ENCODE data around the gene CCNT1. TPM values are rescaled to one million over a fixed set of nuclear protein-coding genes. Genes with fewer than 3 reads are reported as not detected.

CCNT1 gene
- total RNA-seq, 1 donor from 2014 or later, result 28.9 TPM

DNA sequence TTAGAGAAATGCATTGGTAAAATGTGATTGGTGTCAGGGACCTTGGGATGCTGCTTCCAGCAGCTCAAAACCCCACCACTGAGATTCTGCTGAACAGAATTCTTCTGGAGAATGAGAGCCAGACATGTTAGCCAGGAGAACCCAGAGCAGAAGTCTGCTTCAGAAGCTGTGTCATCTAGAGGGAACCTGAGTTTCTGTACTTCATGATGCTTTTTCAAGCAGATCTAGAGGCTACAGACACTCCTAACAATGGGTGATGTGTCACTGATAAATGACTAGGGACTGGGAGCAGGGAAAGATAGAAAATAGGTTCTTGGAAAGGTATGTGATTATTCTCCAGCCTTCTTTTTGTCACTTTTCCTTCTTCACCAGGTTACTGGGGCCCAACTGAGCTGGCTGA, 76.1 kb downstream of the CCNT1 start:
- no peak overlapping the region for H3K4me3 Mint-ChIP-seq (ENCODE audit: unreplicated experiment)
- no peaks in the 10 kb centered on the region for H3K27me3 Mint-ChIP-seq (ENCODE audit: low read depth)
- no peak overlapping the region for H3K27ac Mint-ChIP-seq (ENCODE audit: unreplicated experiment)
- peaks cover 21% of the 10 kb centered on the region for H3K36me3 Mint-ChIP-seq (ENCODE audit: low read depth)
- H3K9me3 Mint-ChIP-seq (ENCODE audit: low read depth), result peaks cover 3% of the 10 kb centered on the region
- no peak for DNase-seq (ENCODE audit: low spot score)
- TF ChIP-seq, protein P1, sequence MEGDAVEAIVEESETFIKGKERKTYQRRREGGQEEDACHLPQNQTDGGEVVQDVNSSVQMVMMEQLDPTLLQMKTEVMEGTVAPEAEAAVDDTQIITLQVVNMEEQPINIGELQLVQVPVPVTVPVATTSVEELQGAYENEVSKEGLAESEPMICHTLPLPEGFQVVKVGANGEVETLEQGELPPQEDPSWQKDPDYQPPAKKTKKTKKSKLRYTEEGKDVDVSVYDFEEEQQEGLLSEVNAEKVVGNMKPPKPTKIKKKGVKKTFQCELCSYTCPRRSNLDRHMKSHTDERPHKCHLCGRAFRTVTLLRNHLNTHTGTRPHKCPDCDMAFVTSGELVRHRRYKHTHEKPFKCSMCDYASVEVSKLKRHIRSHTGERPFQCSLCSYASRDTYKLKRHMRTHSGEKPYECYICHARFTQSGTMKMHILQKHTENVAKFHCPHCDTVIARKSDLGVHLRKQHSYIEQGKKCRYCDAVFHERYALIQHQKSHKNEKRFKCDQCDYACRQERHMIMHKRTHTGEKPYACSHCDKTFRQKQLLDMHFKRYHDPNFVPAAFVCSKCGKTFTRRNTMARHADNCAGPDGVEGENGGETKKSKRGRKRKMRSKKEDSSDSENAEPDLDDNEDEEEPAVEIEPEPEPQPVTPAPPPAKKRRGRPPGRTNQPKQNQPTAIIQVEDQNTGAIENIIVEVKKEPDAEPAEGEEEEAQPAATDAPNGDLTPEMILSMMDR (IDR thresholded peaks at IDR 0.05), result no peak
- no peaks in the 10 kb centered on the region for H3K4me1 Mint-ChIP-seq (ENCODE audit: low read depth)

Small RNA genes lying within 50 kb of the gene (microRNA-seq; reads per million reads assigned to microRNA genes)
- gene MIR1291 (ENCODE audit: borderline number of aligned reads), result 2.2 reads per million

Other genes starting within 250 kb of the CCNT1 start
- not detected in 3 replicates for gene ANP32D, start 244.1 kb downstream of the CCNT1 start, total RNA-seq
- gene C12orf54, start 234.2 kb downstream of the CCNT1 start, total RNA-seq, result not detected in 3 replicates
- not detected in 3 replicates for gene OR8S1, start 191.1 kb downstream of the CCNT1 start, total RNA-seq
- not detected in 3 replicates for gene LALBA, start 146.7 kb downstream of the CCNT1 start, total RNA-seq
- gene KANSL2, start 34.5 kb downstream of the CCNT1 start, total RNA-seq, result 26.5 to 29.6 TPM (median 29.0 TPM) in 3 replicates
- gene ADCY6, start 72.4 kb upstream of the CCNT1 start, total RNA-seq, result 54.9 to 57.6 TPM (median 57.2 TPM) in 3 replicates
- gene CACNB3, start 101.8 kb upstream of the CCNT1 start, total RNA-seq, result 57.5 to 72.6 TPM (median 69.5 TPM) in 3 replicates
- 59.1 to 71.1 TPM (median 61.9 TPM) in 3 replicates for gene DDX23, start 135.5 kb upstream of the CCNT1 start, total RNA-seq
- gene RND1, start 149.2 kb upstream of the CCNT1 start, total RNA-seq, result 0.99 to 1.5 TPM (median 1.1 TPM) in 3 replicates
- gene FKBP11, start 208.8 kb upstream of the CCNT1 start, total RNA-seq, result 23.5 to 30.7 TPM (median 24.0 TPM) in 3 replicates
- 116 to 128 TPM (median 126 TPM) in 3 replicates for gene ARF3, start 240.8 kb upstream of the CCNT1 start, total RNA-seq

Measured in chondrocyte (in vitro differentiated cells).